Common myeloid progenitor, CD34-positive (primary cell): Measurements from ENCODE around the gene TLX1.

Source experiments
- CTCF ChIA-PET: fragments of 350-600 bp; sonication (Branson Sonifier 250); formaldehyde crosslinking; loops from one replicate; lab custom pipeline; 2021; ENCODE audit warnings: antibody characterized with exemption; lab: Charles Lee
- POLR2A ChIA-PET: fragments of 350-600 bp; sonication (Branson Sonifier 250); formaldehyde crosslinking; loops from one replicate; lab custom pipeline; 2021; ENCODE audit warnings: antibody characterized with exemption; lab: Charles Lee
- DNase-seq, 3 donors: peaks; one replicate each; pipeline versions ENCODE4 v3.0.0 to v3.0.0-alpha.2; 2013
- H3K27ac ChIP-seq, 2 experiments: 1 replicate in 1 of 2; 2 replicates in 1 of 2; pipeline ENCODE4 v1.7.0; 2013; ENCODE audit warnings: inconsistent platforms in 2 of 2, low read length in 2 of 2, mild to moderate bottlenecking in 2 of 2, low read depth in 1 of 2, moderate library complexity in 1 of 2; ENCODE audit not compliant: severe bottlenecking in 2 of 2, insufficient read depth in 1 of 2, poor library complexity in 1 of 2
- H3K27me3 ChIP-seq, 5 experiments: replicated peaks in 2 of 5; 1 replicate in 3 of 5; 2 replicates in 2 of 5; pipeline versions ENCODE4 v1.6.1 to v1.7.0; 2013; ENCODE audit warnings: low read length in 4 of 5, mild to moderate bottlenecking in 2 of 5, moderate library complexity in 2 of 5, inconsistent platforms in 1 of 5; ENCODE audit not compliant: insufficient read depth in 5 of 5, control insufficient read depth in 4 of 5
- H3K36me3 ChIP-seq, 4 experiments: 1 replicate in 2 of 4; 2 replicates in 2 of 4; pipeline versions ENCODE4 v1.6.1 to v1.7.0; 2013; ENCODE audit warnings: low read length in 3 of 4, control low read depth in 1 of 4, mild to moderate bottlenecking in 1 of 4; ENCODE audit not compliant: control insufficient read depth in 4 of 4, insufficient read depth in 4 of 4
- H3K4me1 ChIP-seq, 4 experiments: 1 replicate in 3 of 4; 2 replicates in 1 of 4; pipeline versions ENCODE4 v1.6.1 to v1.7.1; 2013; ENCODE audit warnings: low read length in 3 of 4, mild to moderate bottlenecking in 3 of 4, control low read depth in 1 of 4, inconsistent platforms in 1 of 4, moderate library complexity in 1 of 4; ENCODE audit not compliant: control insufficient read depth in 4 of 4, insufficient read depth in 4 of 4; ENCODE audit errors: control extremely low read depth in 1 of 4
- H3K4me3 ChIP-seq, 7 experiments: 1 replicate in 4 of 7; 2 replicates in 3 of 7; pipeline versions ENCODE4 v1.5.1 to v1.7.0; 2013; ENCODE audit warnings: mild to moderate bottlenecking in 7 of 7, low read length in 6 of 7, moderate library complexity in 6 of 7, inconsistent platforms in 2 of 7, low read depth in 2 of 7, control low read depth in 1 of 7; ENCODE audit not compliant: insufficient read depth in 4 of 7, control insufficient read depth in 1 of 7; ENCODE audit errors: extremely low read depth in 1 of 7
- H3K9me3 ChIP-seq, 5 experiments: 1 replicate in 4 of 5; 2 replicates in 1 of 5; pipeline versions ENCODE4 v1.6.1 to v1.7.1; 2013; ENCODE audit warnings: low read length in 4 of 5, mild to moderate bottlenecking in 2 of 5, inconsistent platforms in 1 of 5, low read depth in 1 of 5, moderate library complexity in 1 of 5; ENCODE audit not compliant: control insufficient read depth in 4 of 5, insufficient read depth in 2 of 5; ENCODE audit errors: control extremely low read depth in 1 of 5
- WGBS: methylation state at CpG from one replicate; pipeline ENCODE4 v1.1.5; 2013; ENCODE audit not compliant: insufficient coverage; 5-methylcytosine and 5-hydroxymethylcytosine counted together

The TLX1 gene

DNA sequence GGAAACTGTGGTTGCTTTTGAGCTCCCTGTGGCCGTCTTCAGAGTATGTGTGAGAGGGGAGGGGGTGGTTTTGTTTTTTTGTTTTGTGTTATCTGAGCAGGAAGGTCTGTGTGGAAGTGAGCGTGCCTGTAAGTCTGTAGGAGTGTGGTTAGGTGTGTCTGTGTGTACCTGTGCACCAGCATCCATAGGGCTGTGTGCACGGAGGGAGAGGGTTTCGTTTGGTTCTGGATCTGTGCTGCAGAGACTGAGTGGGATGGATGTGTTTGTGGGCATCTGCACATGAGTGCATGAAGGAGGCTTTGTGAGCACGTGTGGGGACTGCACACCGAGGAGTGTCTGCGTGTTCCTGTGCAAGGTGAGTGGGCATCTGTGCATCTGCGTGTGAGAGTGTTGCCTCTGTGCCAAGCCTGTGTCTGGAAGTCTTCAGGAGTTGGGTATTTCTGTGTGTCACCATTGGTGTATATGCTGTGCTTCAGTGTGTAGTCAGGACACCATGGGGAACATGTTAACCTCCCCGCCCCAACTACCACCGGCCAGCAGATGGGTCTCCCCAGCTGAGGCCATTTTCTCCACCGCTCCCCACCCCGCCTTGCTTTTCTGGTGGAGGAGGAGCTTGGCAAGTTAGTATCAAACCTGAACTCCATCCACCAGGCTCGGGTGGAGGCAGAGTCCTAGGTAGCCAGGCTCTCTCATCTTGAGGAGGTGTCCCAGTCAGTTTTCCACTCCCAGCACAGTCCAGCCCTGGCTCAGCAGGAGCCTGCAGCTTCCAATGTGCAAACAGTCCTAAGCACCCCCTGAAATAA is 7.1 kb upstream of the TLX1 start:
- ChIA-PET POLR2A (no interaction called here), CTCF (interaction anchor here (0.6 to 8.9 kb wide), 7 partner anchors 11 to 1519 kb away, joined by 3 to 74 read pairs (median 4); no protein-coding TSS in a partner anchor)
- H3K9me3 ChIP-seq: no peaks in the 10 kb centered on the region
- H3K4me1 ChIP-seq: peaks cover 0 to 19% (median 14%) of the 10 kb centered on the region in 4 experiments
- H3K36me3 ChIP-seq: no peaks in the 10 kb centered on the region
- peaks cover 12 to 100% (median 51%) of the 10 kb centered on the region in 5 experiments for H3K27me3 ChIP-seq
- WGBS: 29% methylated on average over 8 of the region's 13 CpGs
- H3K27ac ChIP-seq: no peak overlapping the region
- H3K4me3 ChIP-seq: no peak overlapping the region
- DNase-seq: no peak

- no peaks in the 10 kb centered on the region for H3K9me3 ChIP-seq
- ChIA-PET POLR2A (no interaction called here), CTCF (interaction anchor here (1.5 to 8.9 kb wide), 4 partner anchors 12 to 82 kb away, joined by 5 to 74 read pairs (median 16); no protein-coding TSS in a partner anchor)
- no peaks in the 10 kb centered on the region for H3K36me3 ChIP-seq
- 70% methylated on average over 3 of the region's 5 CpGs for WGBS
- H3K4me3 ChIP-seq: no peak overlapping the region
- peaks cover 17 to 100% (median 48%) of the 10 kb centered on the region in 5 experiments for H3K27me3 ChIP-seq
- H3K4me1 ChIP-seq: peaks cover 0 to 19% (median 14%) of the 10 kb centered on the region in 4 experiments
- DNase-seq: no peak
- no peak overlapping the region for H3K27ac ChIP-seq
These were observed 6.2 kb upstream of the TLX1 start for GRCh38 chr10:101124933-101125332.

- no peak for DNase-seq
- ChIA-PET CTCF (interaction anchor here (1.0 to 8.9 kb wide), 6 partner anchors 10 to 86 kb away, joined by 3 to 74 read pairs (median 4); no protein-coding TSS in a partner anchor), POLR2A (no interaction called here)
- H3K27me3 ChIP-seq: peaks cover 23 to 100% (median 51%) of the 10 kb centered on the region in 5 experiments
- H3K27ac ChIP-seq: no peak overlapping the region
- H3K36me3 ChIP-seq: no peaks in the 10 kb centered on the region
- peaks cover 0 to 21% (median 13%) of the 10 kb centered on the region in 4 experiments for H3K4me1 ChIP-seq
- no peak overlapping the region for H3K4me3 ChIP-seq
- no peaks in the 10 kb centered on the region for H3K9me3 ChIP-seq
- 34% methylated on average over 9 of the region's 14 CpGs for WGBS
These were observed 4.1 kb upstream of the TLX1 start for GRCh38 chr10:101126684-101127628.

DNA sequence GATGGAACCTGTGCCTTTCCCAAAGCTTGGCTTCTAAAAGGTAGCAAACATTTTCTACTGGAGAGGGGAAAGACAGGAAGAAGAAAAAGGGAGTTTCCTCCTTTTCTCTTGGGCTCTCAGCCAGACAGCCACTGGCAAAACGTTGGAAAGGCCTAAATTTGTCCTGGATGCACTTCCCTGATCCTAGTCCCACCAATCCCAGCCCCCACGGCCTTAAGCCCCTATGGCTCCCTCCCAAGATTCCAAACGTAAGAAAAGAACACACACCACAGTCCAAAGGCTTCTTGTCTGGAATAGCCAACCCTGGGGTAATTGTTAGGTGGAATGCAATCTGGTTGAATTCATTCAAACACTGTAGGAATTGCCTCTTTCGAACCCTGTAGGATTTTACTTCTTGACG is 959 bp upstream of the TLX1 start:
- Histone ChIP-seq H3K4me1 (peaks cover 0 to 36% (median 21%) of the 10 kb centered on the region in 4 experiments), H3K4me3 (no peak overlapping the region), H3K9me3 (no peaks in the 10 kb centered on the region), H3K27ac (no peak overlapping the region), H3K36me3 (no peaks in the 10 kb centered on the region), H3K27me3 (peaks cover 23 to 100% (median 55%) of the 10 kb centered on the region in 5 experiments)
- POLR2A ChIA-PET: no interaction called here
- CTCF ChIA-PET: interaction anchor here (0.8 to 1.7 kb wide), 4 partner anchors 12 to 71 kb away, joined by 3 to 9 read pairs (median 5); no protein-coding TSS in a partner anchor
- no peak for DNase-seq
- WGBS: no CpG with 5 or more reads among the region's 5 CpGs

- ChIA-PET CTCF (interaction anchor here (1.2 to 19.9 kb wide), 7 partner anchors 7 to 89 kb away, joined by 3 to 434 read pairs (median 4); no protein-coding TSS in a partner anchor), POLR2A (interaction anchor here (1.0 kb wide), 1 partner anchor 10 kb away, joined by 3 read pairs; no protein-coding TSS in a partner anchor)
- Histone ChIP-seq H3K27ac (no peak overlapping the region), H3K27me3 (peaks cover 20 to 100% (median 52%) of the 10 kb centered on the region in 5 experiments), H3K36me3 (no peaks in the 10 kb centered on the region), H3K4me3 (no peak overlapping the region), H3K9me3 (no peaks in the 10 kb centered on the region), H3K4me1 (peaks cover 0 to 46% (median 30%) of the 10 kb centered on the region in 4 experiments)
- DNase-seq: no peak
- 5% methylated on average over 37 of the region's 39 CpGs for WGBS
These were observed 999 bp downstream of the TLX1 start for GRCh38 chr10:101131962-101132635.
